ENCODE data around the gene ETV6.

The ETV6 gene

DNA sequence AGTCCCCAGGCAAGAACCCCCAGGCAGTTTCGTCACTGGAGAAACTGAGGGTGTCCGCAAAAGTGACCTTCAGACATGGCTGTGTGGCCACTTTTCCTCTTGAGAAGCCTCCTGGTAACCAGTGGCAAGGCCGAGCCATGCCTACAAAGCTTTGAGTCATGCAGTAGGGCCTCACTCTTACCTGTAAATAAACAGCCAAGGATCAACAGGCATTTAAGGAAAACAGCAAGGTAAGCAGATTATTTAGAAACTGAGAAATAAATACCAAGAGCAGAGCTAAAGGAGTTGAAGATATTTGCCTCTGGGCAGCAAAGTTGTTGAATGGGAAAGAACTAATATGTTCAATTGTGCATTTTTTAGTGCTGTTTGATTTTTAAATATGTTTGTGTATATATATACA is 280.2 kb downstream of the ETV6 start:
- TF ChIP-seq, protein P1, sequence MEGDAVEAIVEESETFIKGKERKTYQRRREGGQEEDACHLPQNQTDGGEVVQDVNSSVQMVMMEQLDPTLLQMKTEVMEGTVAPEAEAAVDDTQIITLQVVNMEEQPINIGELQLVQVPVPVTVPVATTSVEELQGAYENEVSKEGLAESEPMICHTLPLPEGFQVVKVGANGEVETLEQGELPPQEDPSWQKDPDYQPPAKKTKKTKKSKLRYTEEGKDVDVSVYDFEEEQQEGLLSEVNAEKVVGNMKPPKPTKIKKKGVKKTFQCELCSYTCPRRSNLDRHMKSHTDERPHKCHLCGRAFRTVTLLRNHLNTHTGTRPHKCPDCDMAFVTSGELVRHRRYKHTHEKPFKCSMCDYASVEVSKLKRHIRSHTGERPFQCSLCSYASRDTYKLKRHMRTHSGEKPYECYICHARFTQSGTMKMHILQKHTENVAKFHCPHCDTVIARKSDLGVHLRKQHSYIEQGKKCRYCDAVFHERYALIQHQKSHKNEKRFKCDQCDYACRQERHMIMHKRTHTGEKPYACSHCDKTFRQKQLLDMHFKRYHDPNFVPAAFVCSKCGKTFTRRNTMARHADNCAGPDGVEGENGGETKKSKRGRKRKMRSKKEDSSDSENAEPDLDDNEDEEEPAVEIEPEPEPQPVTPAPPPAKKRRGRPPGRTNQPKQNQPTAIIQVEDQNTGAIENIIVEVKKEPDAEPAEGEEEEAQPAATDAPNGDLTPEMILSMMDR (IDR thresholded peaks at IDR 0.05; ENCODE audit: low read depth, low read length), result no peak
- DNase-seq (ENCODE audit: extremely low read depth, low read depth), result no peak

DNA sequence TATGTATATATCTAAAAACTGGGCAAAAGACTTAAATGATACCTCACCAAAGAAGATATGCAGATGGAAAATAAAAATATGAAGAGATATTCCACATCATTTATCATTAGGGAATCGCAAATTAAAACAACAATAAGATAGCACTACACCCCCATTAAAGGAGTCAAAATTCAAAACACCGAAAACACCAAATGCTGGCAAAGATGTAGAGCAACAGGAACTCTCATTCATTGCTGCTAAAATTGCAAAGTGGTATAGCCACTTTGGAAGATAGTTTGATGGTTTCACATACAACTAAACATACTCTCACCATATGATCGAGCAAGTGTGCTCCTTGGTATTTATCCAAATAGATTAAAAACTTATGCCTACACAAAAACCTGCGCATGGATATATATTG is 289.7 kb downstream of the ETV6 start:
- TF ChIP-seq, protein P1 (IDR thresholded peaks at IDR 0.05; ENCODE audit: low read depth, low read length), result no peak

DNA sequence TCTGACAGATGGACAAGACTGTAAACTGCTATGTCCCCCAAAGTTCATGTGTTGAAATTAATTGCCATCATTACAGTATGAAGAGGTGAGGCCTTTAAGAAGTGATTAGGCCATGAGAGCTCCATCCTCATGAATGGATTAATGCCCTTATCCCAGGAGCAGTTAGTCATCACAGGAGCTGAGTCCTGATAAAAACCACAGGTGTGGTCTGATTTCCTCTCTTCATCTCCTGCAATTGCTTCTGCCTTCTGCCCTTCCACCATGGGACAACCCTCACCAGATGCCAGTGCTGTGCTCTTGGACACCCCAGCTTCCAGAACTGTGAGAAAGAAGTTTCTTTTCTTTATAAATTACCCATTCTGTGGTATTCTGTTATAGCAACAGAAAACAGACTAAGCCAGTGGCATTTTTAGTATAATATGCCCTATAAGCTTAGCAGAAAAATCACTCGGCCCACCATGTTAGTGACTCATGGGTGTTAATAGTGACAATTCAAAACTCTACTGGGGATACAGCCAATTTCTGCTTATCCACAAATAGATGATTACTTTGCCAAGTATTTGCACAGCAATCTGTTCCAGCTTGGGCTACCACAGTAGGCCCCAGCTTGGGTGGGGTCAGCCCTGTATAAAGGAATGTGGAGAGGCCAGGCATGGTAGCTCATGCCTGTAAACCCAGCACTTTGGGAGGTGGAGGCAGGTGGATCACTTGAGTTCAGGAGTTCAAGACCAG is 292.3 kb downstream of the ETV6 start:
- DNase-seq (ENCODE audit: extremely low read depth, low read depth), result no peak
- TF ChIP-seq, protein P1 (IDR thresholded peaks at IDR 0.05; ENCODE audit: low read depth, low read length), result no peak

More for the DNA sequence above, 289.7 kb downstream of the ETV6 start:
- no peak for DNase-seq (ENCODE audit: extremely low read depth, low read depth)

DNA sequence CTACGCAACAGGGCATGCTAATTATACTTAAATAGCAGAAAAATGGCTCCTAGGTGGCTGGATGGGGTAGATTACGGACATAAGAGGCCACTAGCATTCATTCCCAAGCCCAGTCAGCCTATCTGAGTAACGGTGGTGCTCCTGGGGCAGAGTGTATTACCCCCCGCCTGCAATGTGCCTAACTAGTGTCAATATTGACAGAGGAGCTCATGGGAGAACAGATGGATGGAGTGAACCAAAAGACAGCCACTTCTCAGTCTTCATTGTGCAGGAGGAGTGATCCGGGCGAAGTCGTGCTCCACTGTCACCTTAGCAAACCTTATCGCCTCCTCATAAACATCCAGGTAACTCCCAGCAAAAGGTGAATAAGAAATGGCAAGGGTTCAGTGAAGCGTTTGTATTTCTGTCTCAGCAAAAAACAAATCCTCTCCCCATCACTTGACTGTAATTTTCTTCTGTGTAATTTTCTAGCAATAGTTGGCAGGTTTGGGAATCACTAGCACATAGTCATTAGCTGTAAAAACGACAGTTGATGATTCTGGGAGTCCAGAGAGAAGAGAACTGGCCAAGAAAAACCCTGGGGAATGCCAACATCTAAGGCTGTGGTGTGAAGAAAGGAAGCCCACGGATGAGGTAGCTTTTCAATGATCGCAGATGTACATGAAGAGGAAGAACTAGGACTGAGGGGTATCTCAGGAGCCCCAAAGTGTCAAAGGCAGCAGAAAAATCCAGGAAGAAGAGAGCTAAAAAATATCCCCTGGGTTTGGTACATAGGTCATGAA is 294.6 kb downstream of the ETV6 start:
- DNase-seq (ENCODE audit: extremely low read depth, low read depth), result no peak

More for the DNA sequence above, 294.6 kb downstream of the ETV6 start:
- TF ChIP-seq, protein P1 (IDR thresholded peaks at IDR 0.05; ENCODE audit: low read depth, low read length), result no peak

All from AG09319 (cell line).